Measurements from ENCODE around the gene KIF3B.
A peak's percentile ranks its signal among the peaks of the same experiment; 100 is the strongest.

Gene KIF3B

DNA sequence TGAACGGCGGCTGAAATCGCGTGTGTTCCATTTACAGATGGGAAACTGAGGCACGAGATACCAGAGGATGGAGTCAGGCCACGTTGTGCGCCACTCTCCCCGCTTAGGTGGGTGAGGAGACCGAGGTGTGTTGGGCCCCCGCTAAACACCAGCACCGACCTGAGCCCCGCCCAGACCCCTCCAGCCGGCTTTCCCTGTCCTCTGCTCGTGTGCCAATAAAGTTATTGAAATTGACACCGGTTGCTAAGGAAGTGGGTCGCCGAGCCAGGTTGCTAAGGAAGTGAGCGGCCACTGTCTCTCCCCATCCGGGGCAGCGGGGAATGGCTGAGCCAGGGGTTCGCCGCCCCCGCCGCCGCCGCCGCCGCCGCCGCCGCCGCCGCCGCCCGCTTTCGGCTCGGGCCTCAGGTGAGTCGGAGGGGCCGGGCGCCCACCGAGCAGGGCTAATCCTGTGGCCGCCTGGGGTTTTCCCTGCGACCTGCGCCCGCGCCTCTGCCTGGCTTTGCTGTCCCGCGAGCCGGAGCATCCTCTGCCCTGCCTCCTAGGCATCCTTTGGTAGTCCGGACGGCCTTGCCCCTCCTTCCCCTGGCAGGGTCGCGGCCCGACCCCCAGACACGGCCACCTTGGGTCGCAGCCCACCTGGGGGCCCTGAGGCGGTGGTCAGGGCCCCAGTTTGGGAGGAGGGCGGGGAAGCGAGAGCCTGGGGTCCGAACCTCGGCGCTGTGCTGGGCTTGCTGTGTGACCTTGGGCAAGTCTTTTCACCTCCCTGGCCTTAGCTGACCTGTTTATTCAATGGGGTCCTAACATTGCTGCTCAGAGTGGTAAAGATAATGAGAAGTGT lies at the start of gene KIF3B:
KIF3B (plus strand) TSS at position 291 of the 838 bp plus-strand sequence. CDS start 32,127 bp downstream, outside the sequence.
- peaks cover 8% of the 10 kb centered on the region for H3K9me3 Mint-ChIP-seq
- H3K4me3 Mint-ChIP-seq: peak within 1 kb of the TSS; percentile 96
- H3K4me1 Mint-ChIP-seq (ENCODE audit: low read depth): peaks cover 52% of the 10 kb centered on the region
- peaks cover 42% of the 10 kb centered on the region for H3K36me3 Mint-ChIP-seq (ENCODE audit: low read depth)
- no peaks in the 10 kb centered on the region for H3K27me3 Mint-ChIP-seq
- DNase-seq: peak; percentile 89
- peak within 1 kb of the TSS; percentile 98 for H3K27ac Mint-ChIP-seq

GRCh38 chr20:32227744-32228688 lies 49.4 kb upstream of the KIF3B start:
- Mint-ChIP-seq H3K27ac (peak overlapping the region; percentile 87), H3K27me3 (no peaks in the 10 kb centered on the region), H3K36me3 (ENCODE audit: low read depth) (peaks cover 96% of the 10 kb centered on the region), H3K9me3 (no peaks in the 10 kb centered on the region), H3K4me1 (ENCODE audit: low read depth) (peaks cover 30% of the 10 kb centered on the region), H3K4me3 (no peak overlapping the region)
- DNase-seq: no peak

DNA sequence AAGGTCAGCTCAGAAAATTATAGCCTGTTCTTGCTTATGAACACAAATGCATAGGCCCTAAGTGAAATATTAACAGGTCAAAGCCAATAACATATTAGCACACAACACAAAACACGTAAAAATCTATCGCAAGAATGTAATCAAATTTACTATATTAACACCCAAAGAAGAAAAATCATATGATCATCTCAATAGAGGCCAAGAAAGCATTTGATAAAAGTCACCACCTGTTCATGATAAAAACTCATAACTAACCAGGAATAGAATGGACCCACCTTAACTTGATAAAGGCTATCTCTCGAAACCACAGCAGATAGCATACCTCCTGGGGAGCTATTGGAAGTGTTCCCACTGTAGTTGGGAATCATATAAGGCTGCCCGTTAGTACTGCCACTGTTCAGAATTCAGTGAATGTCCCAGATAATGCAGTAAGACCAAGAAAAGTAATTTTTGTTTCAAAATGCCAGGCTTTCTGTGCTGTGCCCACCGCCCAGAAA lies 48.2 kb upstream of the KIF3B start:
- DNase-seq: no peak
- Mint-ChIP-seq H3K4me1 (ENCODE audit: low read depth) (peaks cover 40% of the 10 kb centered on the region), H3K27ac (peak overlapping the region; percentile 83), H3K36me3 (ENCODE audit: low read depth) (peaks cover 96% of the 10 kb centered on the region), H3K4me3 (no peak overlapping the region), H3K9me3 (no peaks in the 10 kb centered on the region), H3K27me3 (no peaks in the 10 kb centered on the region)

DNA sequence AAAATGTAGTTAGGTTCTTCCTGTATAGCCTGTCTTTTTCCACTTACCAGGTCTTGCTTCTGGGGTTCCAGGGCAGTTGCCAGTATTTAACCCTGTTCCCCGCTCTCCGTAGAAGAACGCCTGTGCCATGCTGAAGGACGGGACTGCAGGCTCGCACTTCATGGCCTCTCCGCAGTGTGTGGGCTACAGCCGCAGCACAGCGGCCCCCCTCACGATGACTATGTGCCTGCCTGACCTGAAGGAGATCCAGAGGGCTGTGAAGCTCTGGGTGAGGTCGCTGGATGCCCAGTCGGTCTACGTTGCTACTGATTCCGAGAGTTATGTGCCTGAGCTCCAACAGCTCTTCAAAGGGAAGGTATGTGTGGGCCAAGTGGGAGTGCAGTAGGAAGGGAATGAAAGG lies 46.7 kb upstream of the KIF3B start:
- H3K4me1 Mint-ChIP-seq (ENCODE audit: low read depth): peaks cover 43% of the 10 kb centered on the region
- DNase-seq: no peak
- no peaks in the 10 kb centered on the region for H3K9me3 Mint-ChIP-seq
- no peaks in the 10 kb centered on the region for H3K27me3 Mint-ChIP-seq
- peaks cover 99% of the 10 kb centered on the region for H3K36me3 Mint-ChIP-seq (ENCODE audit: low read depth)
- peak overlapping the region; percentile 97 for H3K27ac Mint-ChIP-seq
- no peak overlapping the region for H3K4me3 Mint-ChIP-seq

GRCh38 chr20:32231245-32231644 lies 46.2 kb upstream of the KIF3B start:
- Mint-ChIP-seq H3K27ac (peak overlapping the region; percentile 97), H3K27me3 (no peaks in the 10 kb centered on the region), H3K36me3 (ENCODE audit: low read depth) (peaks cover 99% of the 10 kb centered on the region), H3K4me1 (ENCODE audit: low read depth) (peaks cover 43% of the 10 kb centered on the region), H3K9me3 (no peaks in the 10 kb centered on the region), H3K4me3 (no peak overlapping the region)
- DNase-seq: no peak

GRCh38 chr20:32231847-32232246 lies 45.6 kb upstream of the KIF3B start:
- H3K36me3 Mint-ChIP-seq (ENCODE audit: low read depth): peaks cover 99% of the 10 kb centered on the region
- DNase-seq: peak; percentile 57
- peaks cover 43% of the 10 kb centered on the region for H3K4me1 Mint-ChIP-seq (ENCODE audit: low read depth)
- peak overlapping the region; percentile 97 for H3K27ac Mint-ChIP-seq
- H3K9me3 Mint-ChIP-seq: no peaks in the 10 kb centered on the region
- H3K27me3 Mint-ChIP-seq: no peaks in the 10 kb centered on the region
- peak overlapping the region; percentile 68 for H3K4me3 Mint-ChIP-seq

DNA sequence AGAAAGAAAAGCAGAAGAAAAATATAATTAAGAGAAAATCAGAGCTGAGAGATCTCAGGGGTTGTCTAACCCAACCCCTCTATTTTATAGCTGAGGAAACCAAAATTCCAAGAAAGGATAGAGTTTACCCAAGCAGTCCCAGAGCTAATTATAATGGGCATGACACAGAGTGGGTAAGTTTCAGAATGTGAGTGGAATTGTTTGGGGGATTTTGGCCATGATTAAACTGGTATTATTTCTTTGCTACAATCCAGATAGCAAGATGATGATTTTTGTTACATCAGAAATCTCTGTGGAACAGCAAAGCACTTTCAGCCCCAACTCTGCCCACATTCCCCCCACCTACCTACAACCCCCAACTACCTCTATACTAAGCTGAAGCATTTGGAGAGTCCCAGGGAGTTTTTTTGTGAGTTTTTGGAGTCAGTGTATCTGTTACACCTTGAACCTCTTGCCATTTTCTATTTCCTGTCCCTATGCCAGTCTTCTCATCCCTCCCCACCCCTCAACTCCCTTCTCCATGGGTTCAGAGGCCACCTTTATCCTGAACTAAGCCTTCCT lies 45.0 kb upstream of the KIF3B start:
- no peaks in the 10 kb centered on the region for H3K9me3 Mint-ChIP-seq
- peaks cover 99% of the 10 kb centered on the region for H3K36me3 Mint-ChIP-seq (ENCODE audit: low read depth)
- no peaks in the 10 kb centered on the region for H3K27me3 Mint-ChIP-seq
- peak overlapping the region; percentile 68 for H3K4me3 Mint-ChIP-seq
- peaks cover 45% of the 10 kb centered on the region for H3K4me1 Mint-ChIP-seq (ENCODE audit: low read depth)
- DNase-seq: no peak
- peak overlapping the region; percentile 97 for H3K27ac Mint-ChIP-seq

GRCh38 chr20:32233286-32233685 lies 44.2 kb upstream of the KIF3B start:
- H3K27ac Mint-ChIP-seq: peak overlapping the region; percentile 97

DNA sequence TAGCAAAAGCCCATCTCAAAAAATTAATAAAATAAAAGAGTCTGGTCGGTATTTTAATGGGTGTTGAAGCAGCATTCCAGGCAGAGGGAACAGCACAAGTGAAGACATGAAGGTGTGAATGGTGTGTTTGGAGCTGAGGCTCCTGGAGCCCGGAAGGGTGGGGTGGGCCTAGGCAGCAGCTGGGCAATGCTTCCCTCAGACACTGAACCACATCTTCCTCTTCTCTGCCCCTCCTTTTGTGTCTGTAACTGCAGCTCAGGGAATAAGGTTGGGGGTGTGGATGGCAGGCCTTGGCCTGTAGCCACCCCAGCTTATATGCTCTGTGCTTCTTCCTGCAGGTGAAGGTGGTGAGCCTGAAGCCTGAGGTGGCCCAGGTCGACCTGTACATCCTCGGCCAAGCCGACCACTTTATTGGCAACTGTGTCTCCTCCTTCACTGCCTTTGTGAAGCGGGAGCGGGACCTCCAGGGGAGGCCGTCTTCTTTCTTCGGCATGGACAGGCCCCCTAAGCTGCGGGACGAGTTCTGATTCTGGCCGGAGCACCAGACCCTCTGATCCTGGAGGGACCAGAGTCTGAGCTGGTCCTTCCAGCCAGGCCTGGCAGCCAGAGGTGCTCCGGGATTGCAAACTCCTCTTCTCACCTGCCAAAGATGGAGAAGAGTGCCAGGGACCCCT lies 43.2 kb upstream of the KIF3B start:
- Mint-ChIP-seq H3K36me3 (ENCODE audit: low read depth) (peaks cover 87% of the 10 kb centered on the region), H3K9me3 (no peaks in the 10 kb centered on the region), H3K4me3 (no peak overlapping the region), H3K4me1 (ENCODE audit: low read depth) (peaks cover 48% of the 10 kb centered on the region), H3K27ac (peak overlapping the region; percentile 97), H3K27me3 (no peaks in the 10 kb centered on the region)
- no peak for DNase-seq

More at GRCh38 chr20:32233286-32233685, 44.2 kb upstream of the KIF3B start:
- H3K27me3 Mint-ChIP-seq: no peaks in the 10 kb centered on the region
- H3K4me1 Mint-ChIP-seq (ENCODE audit: low read depth): peaks cover 47% of the 10 kb centered on the region
- no peak overlapping the region for H3K4me3 Mint-ChIP-seq
- H3K9me3 Mint-ChIP-seq: no peaks in the 10 kb centered on the region
- peaks cover 95% of the 10 kb centered on the region for H3K36me3 Mint-ChIP-seq (ENCODE audit: low read depth)
- DNase-seq: no peak

GRCh38 chr20:32235331-32236047 lies 42.0 kb upstream of the KIF3B start:
- no peaks in the 10 kb centered on the region for H3K27me3 Mint-ChIP-seq
- H3K4me3 Mint-ChIP-seq: no peak overlapping the region
- peak overlapping the region; percentile 74 for H3K27ac Mint-ChIP-seq
- peaks cover 55% of the 10 kb centered on the region for H3K4me1 Mint-ChIP-seq (ENCODE audit: low read depth)
- DNase-seq: no peak
- peaks cover 75% of the 10 kb centered on the region for H3K36me3 Mint-ChIP-seq (ENCODE audit: low read depth)
- H3K9me3 Mint-ChIP-seq: no peaks in the 10 kb centered on the region

- Mint-ChIP-seq H3K4me1 (ENCODE audit: low read depth) (peaks cover 53% of the 10 kb centered on the region), H3K4me3 (no peak overlapping the region), H3K36me3 (ENCODE audit: low read depth) (peaks cover 69% of the 10 kb centered on the region)
These were observed 41.4 kb upstream of the KIF3B start for GRCh38 chr20:32236048-32236533.

GRCh38 chr20:32236819-32237218 lies 40.6 kb upstream of the KIF3B start:
- Mint-ChIP-seq H3K4me3 (no peak overlapping the region), H3K4me1 (ENCODE audit: low read depth) (peaks cover 48% of the 10 kb centered on the region), H3K27ac (peak overlapping the region; percentile 63), H3K27me3 (no peaks in the 10 kb centered on the region), H3K36me3 (ENCODE audit: low read depth) (peaks cover 62% of the 10 kb centered on the region), H3K9me3 (no peaks in the 10 kb centered on the region)
- no peak for DNase-seq

More at GRCh38 chr20:32236048-32236533, 41.4 kb upstream of the KIF3B start:
- no peaks in the 10 kb centered on the region for H3K9me3 Mint-ChIP-seq
- peak overlapping the region; percentile 74 for H3K27ac Mint-ChIP-seq
- no peak for DNase-seq
- H3K27me3 Mint-ChIP-seq: no peaks in the 10 kb centered on the region

GRCh38 chr20:32237419-32237818 lies 40.0 kb upstream of the KIF3B start:
- Mint-ChIP-seq H3K36me3 (ENCODE audit: low read depth) (peaks cover 56% of the 10 kb centered on the region), H3K27ac (peak overlapping the region; percentile 63), H3K9me3 (no peaks in the 10 kb centered on the region), H3K4me3 (no peak overlapping the region), H3K4me1 (ENCODE audit: low read depth) (peaks cover 43% of the 10 kb centered on the region), H3K27me3 (no peaks in the 10 kb centered on the region)
- no peak for DNase-seq

Measured in activated T-cell treated with anti-CD3 and anti-CD28 coated beads, Interleukin-2, amount 50 U/mL, for 24 hours (primary cell).